ENCODE measurements around the gene LMAN1L.

GRCh38 chr15:74833376-74834107 lies 20.9 kb downstream of the LMAN1L start:
- TF ChIP-seq POLR2A (IDR thresholded peaks at IDR 0.05; ENCODE audit: low read length) (no peak), GATA1 (IDR thresholded peaks at IDR 0.05; ENCODE audit: low read depth, low read length) (no peak)
